ENCODE measurements around the gene TMEM163.

The TMEM163 gene

GRCh38 chr2:134588556-134588955 is 130.2 kb downstream of the TMEM163 start:
- no peak for TF ChIP-seq ZNF384 (IDR thresholded peaks at IDR 0.05)
- no peak for TF ChIP-seq L3MBTL2 (conservative IDR thresholded peaks at IDR 0.05)
- TF ChIP-seq ARNT (IDR thresholded peaks at IDR 0.05) = no peak
- TF ChIP-seq TARDBP (IDR thresholded peaks at IDR 0.05) = no peak
- TF ChIP-seq PKNOX1 (IDR thresholded peaks at IDR 0.05) = no peak
- no peak for DNase-seq (ENCODE audit: extremely low spot score)
- ChIA-PET POLR2A (no interaction called here), CTCF (no interaction called here)

DNA sequence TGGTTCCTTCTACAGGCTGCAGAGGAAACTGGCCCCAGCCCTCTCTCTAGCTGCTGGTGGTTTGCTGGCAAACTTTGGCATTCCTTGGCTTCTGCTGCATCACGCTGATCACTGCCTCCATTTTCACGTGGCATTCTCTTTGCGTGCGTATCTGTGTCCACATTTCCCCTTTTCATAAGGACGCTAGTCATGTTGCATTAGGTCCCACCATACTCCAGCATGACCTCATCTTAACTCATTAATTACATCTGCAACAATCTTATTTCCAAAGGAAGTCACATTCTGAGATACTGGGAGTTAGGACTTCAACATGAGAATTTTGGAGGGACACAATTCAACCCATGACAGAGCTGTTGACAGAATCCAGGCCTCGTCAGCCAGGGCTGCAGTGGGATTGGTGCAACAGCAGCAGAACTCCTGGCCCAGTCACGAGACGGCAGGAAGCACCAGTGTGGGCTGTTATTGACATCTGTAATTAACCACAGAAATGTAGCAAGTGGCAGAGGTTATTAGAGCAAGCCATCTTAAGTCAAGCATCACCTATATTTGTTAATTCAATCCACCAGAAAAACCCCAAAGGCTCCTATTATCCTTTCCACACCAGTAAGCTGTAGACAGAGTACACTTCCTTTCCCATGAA is 132.4 kb downstream of the TMEM163 start:
- ChIA-PET POLR2A (no interaction called here), CTCF (no interaction called here)
- TF ChIP-seq SUZ12 (IDR thresholded peaks at IDR 0.05) = no peak
- TF ChIP-seq ZNF384 (IDR thresholded peaks at IDR 0.05) = no peak
- no peak for TF ChIP-seq CTBP1 (IDR thresholded peaks at IDR 0.05; ENCODE audit: borderline replicate concordance)
- TF ChIP-seq PKNOX1 (IDR thresholded peaks at IDR 0.05) = no peak
- TF ChIP-seq HDGF (IDR thresholded peaks at IDR 0.05; ENCODE audit: borderline replicate concordance) = no peak
- no peak for TF ChIP-seq ELF4 (IDR thresholded peaks at IDR 0.05)
- TF ChIP-seq FOXM1 (IDR thresholded peaks at IDR 0.05; ENCODE audit: borderline replicate concordance) = no peak
- DNase-seq (ENCODE audit: extremely low spot score) = no peak

DNA sequence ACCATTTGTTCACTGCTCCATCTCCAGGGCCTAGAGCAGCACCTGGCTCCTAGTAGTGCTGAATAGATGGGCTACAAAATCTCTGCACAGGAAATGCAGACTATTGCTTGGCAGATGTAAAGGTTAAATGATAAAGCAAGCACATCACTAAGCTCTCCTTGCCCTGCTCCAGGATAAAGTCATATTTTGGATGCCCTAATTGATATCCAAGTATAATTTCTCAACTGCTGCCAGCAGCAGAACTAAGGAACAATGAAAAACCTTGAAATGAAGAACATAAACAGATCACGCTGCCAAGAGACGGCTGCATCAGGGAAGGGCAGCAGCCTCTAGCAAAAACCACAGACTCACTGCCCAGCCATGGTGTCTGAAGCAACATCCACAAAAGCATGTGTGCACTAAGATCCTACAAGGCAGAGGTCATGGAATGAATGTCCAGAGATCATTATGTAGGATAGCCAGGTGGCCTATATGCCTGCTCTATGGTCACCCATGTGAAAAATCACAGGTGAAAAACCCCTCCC is 134.7 kb downstream of the TMEM163 start:
- TF ChIP-seq TARDBP (IDR thresholded peaks at IDR 0.05) (no peak), ARNT (IDR thresholded peaks at IDR 0.05) (no peak), L3MBTL2 (conservative IDR thresholded peaks at IDR 0.05) (no peak), NFRKB (IDR thresholded peaks at IDR 0.05) (no peak), SUZ12 (IDR thresholded peaks at IDR 0.05) (no peak), FOXM1 (IDR thresholded peaks at IDR 0.05; ENCODE audit: borderline replicate concordance) (no peak), BHLHE40 (IDR thresholded peaks at IDR 0.05; ENCODE audit: borderline replicate concordance) (no peak)
- no peak for DNase-seq (ENCODE audit: extremely low spot score)
- CTCF ChIA-PET = no interaction called here
- POLR2A ChIA-PET = no interaction called here

GRCh38 chr2:134583462-134583861 is 135.3 kb downstream of the TMEM163 start:
- POLR2A ChIA-PET = no interaction called here
- CTCF ChIA-PET = no interaction called here
- TF ChIP-seq L3MBTL2 (conservative IDR thresholded peaks at IDR 0.05) (no peak), FOXK2 (IDR thresholded peaks at IDR 0.05) (no peak), SP1 (IDR thresholded peaks at IDR 0.05) (no peak), ELF4 (IDR thresholded peaks at IDR 0.05) (no peak), TARDBP (IDR thresholded peaks at IDR 0.05) (no peak), FOXA1 (IDR thresholded peaks at IDR 0.05) (no peak), NFRKB (IDR thresholded peaks at IDR 0.05) (no peak), FOXM1 (IDR thresholded peaks at IDR 0.05; ENCODE audit: borderline replicate concordance) (no peak), CTBP1 (IDR thresholded peaks at IDR 0.05; ENCODE audit: borderline replicate concordance) (no peak), ARNT (IDR thresholded peaks at IDR 0.05) (no peak), PKNOX1 (IDR thresholded peaks at IDR 0.05) (no peak), ZNF384 (IDR thresholded peaks at IDR 0.05) (no peak), LEF1 (IDR thresholded peaks at IDR 0.05; ENCODE audit: borderline replicate concordance) (no peak), BHLHE40 (IDR thresholded peaks at IDR 0.05; ENCODE audit: borderline replicate concordance) (no peak), HDGF (IDR thresholded peaks at IDR 0.05; ENCODE audit: borderline replicate concordance) (no peak)
- DNase-seq (ENCODE audit: extremely low spot score) = no peak

GRCh38 chr2:134582547-134582899 is 136.3 kb downstream of the TMEM163 start:
- ChIA-PET CTCF (no interaction called here), POLR2A (no interaction called here)
- no peak for DNase-seq (ENCODE audit: extremely low spot score)
- TF ChIP-seq PKNOX1 (IDR thresholded peaks at IDR 0.05) (no peak), L3MBTL2 (conservative IDR thresholded peaks at IDR 0.05) (no peak), BHLHE40 (IDR thresholded peaks at IDR 0.05; ENCODE audit: borderline replicate concordance) (no peak), SUZ12 (IDR thresholded peaks at IDR 0.05) (no peak), NFRKB (IDR thresholded peaks at IDR 0.05) (no peak), FOXM1 (IDR thresholded peaks at IDR 0.05; ENCODE audit: borderline replicate concordance) (no peak), FOXA1 (IDR thresholded peaks at IDR 0.05) (no peak), ARNT (IDR thresholded peaks at IDR 0.05) (no peak), ELF4 (IDR thresholded peaks at IDR 0.05) (no peak), LEF1 (IDR thresholded peaks at IDR 0.05; ENCODE audit: borderline replicate concordance) (no peak), HDGF (IDR thresholded peaks at IDR 0.05; ENCODE audit: borderline replicate concordance) (no peak), CTBP1 (IDR thresholded peaks at IDR 0.05; ENCODE audit: borderline replicate concordance) (no peak)

DNA sequence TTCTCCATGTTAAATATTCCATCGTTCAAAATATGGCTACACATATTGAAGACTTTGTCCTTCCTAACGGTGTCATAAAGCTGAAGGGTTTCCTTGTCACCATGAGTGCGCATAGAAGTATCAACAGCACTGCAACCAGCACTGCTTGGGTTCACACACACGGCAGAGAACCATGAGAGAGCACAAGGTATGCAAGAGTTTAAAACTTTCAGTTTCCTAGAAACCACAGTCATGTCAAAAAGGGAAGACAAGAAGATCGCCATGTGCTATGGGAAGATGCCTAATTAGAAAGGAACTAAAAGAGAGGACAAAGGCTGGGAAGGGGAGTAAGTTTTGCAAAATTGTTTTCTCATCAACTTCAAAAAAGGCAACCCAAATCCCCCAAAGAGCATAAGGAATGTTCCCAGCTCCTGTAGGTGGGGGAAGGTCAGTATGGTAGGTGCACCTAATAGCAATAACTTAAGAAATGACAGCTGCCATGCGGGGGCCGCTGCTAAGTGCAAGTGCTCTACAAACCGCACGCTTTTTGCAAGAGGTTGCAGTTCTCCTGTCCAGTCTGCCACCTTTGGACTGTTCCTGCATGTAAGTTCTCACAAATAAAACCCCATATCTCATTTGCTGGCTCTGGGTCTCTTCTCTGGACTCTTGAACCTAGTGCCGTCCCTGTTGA is 136.8 kb downstream of the TMEM163 start:
- ChIA-PET CTCF (no interaction called here), POLR2A (no interaction called here)
- TF ChIP-seq ZNF384 (IDR thresholded peaks at IDR 0.05) = no peak
- TF ChIP-seq ELF4 (IDR thresholded peaks at IDR 0.05) = no peak
- no peak for TF ChIP-seq CTBP1 (IDR thresholded peaks at IDR 0.05; ENCODE audit: borderline replicate concordance)
- TF ChIP-seq TARDBP (IDR thresholded peaks at IDR 0.05) = no peak
- no peak for TF ChIP-seq PKNOX1 (IDR thresholded peaks at IDR 0.05)
- no peak for TF ChIP-seq SUZ12 (IDR thresholded peaks at IDR 0.05)
- no peak for TF ChIP-seq LEF1 (IDR thresholded peaks at IDR 0.05; ENCODE audit: borderline replicate concordance)
- TF ChIP-seq L3MBTL2 (conservative IDR thresholded peaks at IDR 0.05) = no peak
- no peak for TF ChIP-seq FOXM1 (IDR thresholded peaks at IDR 0.05; ENCODE audit: borderline replicate concordance)
- no peak for TF ChIP-seq FOXK2 (IDR thresholded peaks at IDR 0.05)
- no peak for DNase-seq (ENCODE audit: extremely low spot score)

All from HEK293T (cell line).